Right atrium auricular region (tissue), 2 donors: ENCODE results near the gene DST. TPM values are rescaled to one million over a fixed set of nuclear protein-coding genes. Genes with fewer than 3 reads are reported as not detected.

Experiments used
- DNase-seq: peaks from one replicate; pipeline ENCODE4 v3.0.0-alpha.2; 2019; ENCODE audit warnings: low spot score
- H3K27ac ChIP-seq, 2 donors: fragments of 200-600 bp; sonication (generic); 1 replicate in 1 of 2; 2 replicates in 1 of 2; pipeline ENCODE4 v1.5.1; 2016 to 2019
- H3K27me3 ChIP-seq, 2 donors: fragments of 200-600 bp; sonication (generic); one replicate each; pipeline versions ENCODE4 v1.5.1 to v1.6.0; 2017 to 2019
- H3K36me3 ChIP-seq: fragments of 200-600 bp; sonication (generic); one replicate; pipeline ENCODE4 v1.5.1; 2016
- H3K4me1 ChIP-seq, 2 donors: fragments of 200-600 bp; sonication (generic); one replicate each; pipeline versions ENCODE4 v1.5.1 to v1.6.0; 2017 to 2019
- H3K4me3 ChIP-seq, 2 donors: fragments of 200-600 bp; sonication (generic); 1 replicate in 1 of 2; 2 replicates in 1 of 2; pipeline ENCODE4 v1.5.1; 2017 to 2019; ENCODE audit warnings: mild to moderate bottlenecking in 1 of 2, moderate library complexity in 1 of 2
- H3K9me3 ChIP-seq, 2 donors: fragments of 200-600 bp; sonication (generic); one replicate each; pipeline ENCODE4 v1.5.1; 2019
- total RNA-seq, 2 donors: library from RNA; depleted of rRNA; stranded (reverse); fragments of >200 nt; gene quantifications; one replicate each; pipeline ENCODE4 v1.1.0, GENCODE V29; 2016
- TF ChIP-seq, protein P1 (sequence below), 2 donors: fragments of 200-600 bp; sonication (generic); IDR thresholded peaks; one replicate each; pipeline ENCODE4 v1.5.1; 2019; ENCODE audit warnings: antibody characterized with exemption in 2 of 2

Gene DST
- total RNA-seq, 2 donors from 2014 or later, result 257 to 285 TPM

DNA sequence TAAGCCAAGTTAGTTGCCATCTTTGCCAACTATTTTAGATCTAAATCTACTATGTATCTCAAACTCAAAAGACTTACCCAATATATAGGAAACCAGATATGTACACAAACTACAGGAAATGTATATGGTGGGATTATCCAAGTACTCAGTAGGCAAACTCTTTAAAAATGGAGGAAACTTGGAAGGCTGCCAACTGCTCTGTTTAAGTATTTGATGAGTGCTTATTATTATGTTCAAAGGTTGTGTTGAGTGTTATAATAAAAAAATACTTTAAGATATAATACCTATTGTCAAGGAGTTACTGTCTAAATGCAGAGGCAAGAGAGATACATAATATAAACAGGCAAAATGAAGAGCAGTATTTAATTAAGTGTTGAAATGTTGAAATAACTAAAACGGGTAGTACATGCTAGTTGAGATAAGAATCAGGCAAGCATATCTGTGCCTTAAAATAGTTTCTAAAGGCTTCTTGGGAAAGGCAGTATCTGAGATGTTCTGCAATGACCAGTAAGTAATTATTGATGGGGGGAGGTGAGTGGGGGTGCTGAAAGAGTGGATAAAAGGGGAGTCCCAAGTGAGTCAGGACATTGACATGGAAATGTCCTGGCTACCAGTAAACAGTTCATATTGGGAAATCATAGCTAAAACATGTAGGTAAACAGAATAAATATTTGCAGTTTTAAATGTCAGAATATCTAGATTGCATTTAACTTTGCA lies 6.5 kb upstream of the DST start:
- DNase-seq, result no peak
- Histone ChIP-seq H3K4me3 (no peak overlapping the region), H3K27me3 (no peaks in the 10 kb centered on the region), H3K27ac (peak overlapping the region in 1 of 2 donors; percentile 17), H3K36me3 (peaks cover 18% of the 10 kb centered on the region), H3K4me1 (peaks cover 0 to 36% of the 10 kb centered on the region in 2 donors), H3K9me3 (no peaks in the 10 kb centered on the region)
- TF ChIP-seq, protein P1, sequence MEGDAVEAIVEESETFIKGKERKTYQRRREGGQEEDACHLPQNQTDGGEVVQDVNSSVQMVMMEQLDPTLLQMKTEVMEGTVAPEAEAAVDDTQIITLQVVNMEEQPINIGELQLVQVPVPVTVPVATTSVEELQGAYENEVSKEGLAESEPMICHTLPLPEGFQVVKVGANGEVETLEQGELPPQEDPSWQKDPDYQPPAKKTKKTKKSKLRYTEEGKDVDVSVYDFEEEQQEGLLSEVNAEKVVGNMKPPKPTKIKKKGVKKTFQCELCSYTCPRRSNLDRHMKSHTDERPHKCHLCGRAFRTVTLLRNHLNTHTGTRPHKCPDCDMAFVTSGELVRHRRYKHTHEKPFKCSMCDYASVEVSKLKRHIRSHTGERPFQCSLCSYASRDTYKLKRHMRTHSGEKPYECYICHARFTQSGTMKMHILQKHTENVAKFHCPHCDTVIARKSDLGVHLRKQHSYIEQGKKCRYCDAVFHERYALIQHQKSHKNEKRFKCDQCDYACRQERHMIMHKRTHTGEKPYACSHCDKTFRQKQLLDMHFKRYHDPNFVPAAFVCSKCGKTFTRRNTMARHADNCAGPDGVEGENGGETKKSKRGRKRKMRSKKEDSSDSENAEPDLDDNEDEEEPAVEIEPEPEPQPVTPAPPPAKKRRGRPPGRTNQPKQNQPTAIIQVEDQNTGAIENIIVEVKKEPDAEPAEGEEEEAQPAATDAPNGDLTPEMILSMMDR (IDR thresholded peaks at IDR 0.05), result no peak

DNA sequence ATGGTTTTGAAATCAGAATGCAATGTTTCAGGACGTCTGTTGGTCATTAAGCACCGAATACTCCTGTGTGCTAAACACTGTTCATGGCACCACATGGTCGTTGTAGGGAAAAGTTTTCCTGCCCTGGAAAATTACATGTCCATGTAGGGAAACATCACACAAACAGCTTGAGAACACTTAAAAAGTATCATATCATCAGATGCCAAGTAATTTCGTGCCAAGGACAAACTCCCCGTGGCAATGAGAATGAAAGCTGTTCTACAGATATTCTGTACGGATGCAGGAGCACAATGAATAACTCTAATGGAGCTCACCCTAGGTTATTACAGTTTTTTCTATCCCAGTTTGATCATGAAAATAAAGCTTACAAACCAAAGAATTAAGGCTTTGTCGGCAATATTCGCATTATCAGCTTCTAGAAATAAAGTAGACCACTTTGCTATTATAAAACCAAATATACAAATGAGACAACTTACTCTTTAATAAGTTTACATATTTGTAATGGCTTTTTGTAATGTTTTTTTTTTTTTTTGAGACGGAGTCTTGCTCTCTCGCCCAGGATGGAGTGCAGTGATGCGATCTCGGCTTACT lies 4.6 kb upstream of the DST start:
- no peak overlapping the region for H3K4me3 ChIP-seq
- DNase-seq, result no peak
- peaks cover 18% of the 10 kb centered on the region for H3K36me3 ChIP-seq
- TF ChIP-seq, protein P1 (IDR thresholded peaks at IDR 0.05), result no peak
- peak overlapping the region; percentile 26 to 33 for H3K27ac ChIP-seq
- H3K4me1 ChIP-seq, result peaks cover 0 to 41% of the 10 kb centered on the region in 2 donors
- H3K27me3 ChIP-seq, result no peaks in the 10 kb centered on the region
- H3K9me3 ChIP-seq, result no peaks in the 10 kb centered on the region

DNA sequence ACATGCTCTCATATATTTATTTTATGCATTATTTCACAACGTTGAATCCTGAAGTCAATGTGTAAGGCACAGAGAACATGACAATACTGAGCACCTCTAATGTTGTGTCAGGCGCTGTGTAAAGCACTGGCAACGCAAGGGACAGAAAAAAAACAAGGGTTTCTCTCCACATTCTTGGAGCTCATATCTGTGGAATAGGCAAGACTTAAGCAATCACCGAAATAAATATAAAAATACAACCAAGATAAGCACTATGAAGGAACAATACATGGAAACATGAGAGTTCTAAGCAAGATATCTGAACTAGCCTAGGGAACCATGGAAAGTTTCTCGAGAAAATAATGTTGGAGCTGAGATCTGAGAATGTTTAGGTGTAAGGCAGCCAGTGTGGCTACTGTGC lies 1.7 kb upstream of the DST start:
- peak overlapping the region; percentile 13 to 17 for H3K27ac ChIP-seq
- TF ChIP-seq, protein P1 (IDR thresholded peaks at IDR 0.05), result no peak
- peaks cover 0 to 31% of the 10 kb centered on the region in 2 donors for H3K4me1 ChIP-seq
- peaks cover 37% of the 10 kb centered on the region for H3K36me3 ChIP-seq
- no peak overlapping the region for H3K4me3 ChIP-seq
- DNase-seq, result no peak
- no peaks in the 10 kb centered on the region for H3K27me3 ChIP-seq
- no peaks in the 10 kb centered on the region for H3K9me3 ChIP-seq

DNA sequence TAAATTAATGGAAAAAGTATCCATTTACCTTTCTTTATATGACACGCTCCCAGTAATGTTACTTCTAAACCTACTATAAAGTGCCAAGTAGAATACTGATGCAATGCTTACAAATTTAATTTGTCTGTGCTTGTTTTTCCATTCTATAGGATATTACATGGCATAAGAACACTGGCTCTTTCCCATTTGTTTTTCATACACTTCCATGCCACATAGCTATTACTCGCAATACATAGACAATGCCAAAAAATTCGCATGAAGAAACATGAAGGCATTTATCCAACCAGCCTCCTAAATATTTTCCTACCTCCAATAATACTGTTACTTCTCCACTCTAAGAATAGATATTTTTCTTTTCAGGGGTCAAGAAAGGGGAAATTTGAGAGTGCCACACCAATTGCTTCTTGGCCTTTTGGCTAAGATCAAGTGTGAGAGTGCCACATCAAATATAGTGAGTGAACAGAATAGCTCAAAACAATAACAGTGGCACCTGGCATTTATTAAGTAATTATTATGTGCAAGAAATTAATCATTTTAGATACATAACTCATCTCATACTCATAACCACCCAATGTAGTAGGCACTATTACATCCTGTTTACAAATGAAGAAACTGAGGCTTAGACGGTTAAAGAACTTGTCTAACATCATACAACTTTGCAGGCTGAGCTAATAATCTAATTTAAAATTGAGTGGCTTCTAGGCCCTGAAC lies 845 bp upstream of the DST start:
- H3K4me1 ChIP-seq, result peaks cover 0 to 24% of the 10 kb centered on the region in 2 donors
- peaks cover 44% of the 10 kb centered on the region for H3K36me3 ChIP-seq
- DNase-seq, result no peak
- TF ChIP-seq, protein P1 (IDR thresholded peaks at IDR 0.05), result no peak
- no peak overlapping the region for H3K4me3 ChIP-seq
- H3K27me3 ChIP-seq, result no peaks in the 10 kb centered on the region
- H3K9me3 ChIP-seq, result no peaks in the 10 kb centered on the region
- peak overlapping the region; percentile 12 to 50 for H3K27ac ChIP-seq

DNA sequence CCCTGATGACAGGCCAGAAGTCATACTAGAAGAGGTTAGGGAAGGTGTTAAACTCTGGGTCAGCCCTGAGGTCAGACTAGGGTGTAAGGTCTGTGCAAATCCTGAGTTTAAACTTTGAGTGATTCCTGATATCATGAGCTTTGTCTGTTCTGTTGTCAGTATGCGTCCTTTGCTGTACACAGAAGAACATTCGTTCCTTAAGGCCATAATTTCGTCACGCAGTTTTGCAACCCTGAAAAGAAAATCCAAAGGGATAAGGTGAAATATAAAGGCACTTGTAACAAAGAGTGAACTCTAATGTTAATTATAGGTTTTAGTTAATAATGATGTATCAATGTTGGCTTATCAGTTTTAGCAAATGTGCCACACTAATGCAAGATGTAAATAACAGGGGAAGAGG lies 2.3 kb downstream of the DST start:
- DNase-seq, result no peak
- H3K27ac ChIP-seq, result no peak overlapping the region

More for the DNA sequence above, 2.3 kb downstream of the DST start:
- TF ChIP-seq, protein P1 (IDR thresholded peaks at IDR 0.05), result no peak
- no peaks in the 10 kb centered on the region for H3K9me3 ChIP-seq
- H3K27me3 ChIP-seq, result no peaks in the 10 kb centered on the region
- peaks cover 0 to 14% of the 10 kb centered on the region in 2 donors for H3K4me1 ChIP-seq
- peaks cover 48% of the 10 kb centered on the region for H3K36me3 ChIP-seq
- H3K4me3 ChIP-seq, result no peak overlapping the region
